ENCODE measurements around the gene SPTBN4. TPM values are rescaled to one million over a fixed set of nuclear protein-coding genes. Genes with fewer than 3 reads are reported as not detected.
A peak's percentile ranks its signal among the peaks of the same experiment; 100 is the strongest.

SPTBN4 gene
- total RNA-seq (2012; rRNA removed) = 0.22 and 0.76 TPM in 2 replicates

- Histone ChIP-seq H3K4me1 (ENCODE audit: control insufficient read depth, insufficient read depth, low read length) (peaks cover 29% of the 10 kb centered on the region), H3K4me3 (ENCODE audit: low read length) (peak within 1 kb of the TSS; percentile 67), H3K4me2 (ENCODE audit: low read length) (peak within 1 kb of the TSS; percentile 92), H3K9me3 (replicated peaks; ENCODE audit: low read length) (no peaks in the 10 kb centered on the region), H3K27me3 (ENCODE audit: control insufficient read depth, insufficient read depth, low read length) (peaks cover 8% of the 10 kb centered on the region), H3K9ac (ENCODE audit: low read depth, low read length) (no peak within 1 kb of the TSS), H3K36me3 (ENCODE audit: insufficient read depth, low read length) (no peaks in the 10 kb centered on the region)
Measured at GRCh38 chr19:40466985-40467734, at the start of gene SPTBN4. SPTBN4 (plus strand) TSS chr19:40467001; CDS start chr19:40472622, 5,621 bp downstream.

GRCh38 chr19:40417643-40417981, 49.2 kb upstream of the SPTBN4 start:
- H3K36me3 ChIP-seq (ENCODE audit: insufficient read depth, low read length) = peaks cover 7% of the 10 kb centered on the region
- H3K27me3 ChIP-seq (ENCODE audit: control insufficient read depth, insufficient read depth, low read length) = no peaks in the 10 kb centered on the region
- no peak overlapping the region for H3K4me3 ChIP-seq (ENCODE audit: low read length)
- H3K4me1 ChIP-seq (ENCODE audit: control insufficient read depth, insufficient read depth, low read length) = peaks cover 24% of the 10 kb centered on the region
- no peaks in the 10 kb centered on the region for H3K9me3 ChIP-seq (replicated peaks; ENCODE audit: low read length)
- H3K4me2 ChIP-seq (ENCODE audit: low read length) = no peak overlapping the region
- no peak overlapping the region for H3K9ac ChIP-seq (ENCODE audit: low read depth, low read length)

- Histone ChIP-seq H3K4me3 (ENCODE audit: low read length) (no peak overlapping the region), H3K9ac (ENCODE audit: low read depth, low read length) (no peak overlapping the region), H3K4me1 (ENCODE audit: control insufficient read depth, insufficient read depth, low read length) (peaks cover 28% of the 10 kb centered on the region)
Measured at GRCh38 chr19:40418040-40418439, 48.8 kb upstream of the SPTBN4 start.

GRCh38 chr19:40419066-40419612, 47.7 kb upstream of the SPTBN4 start:
- Histone ChIP-seq H3K27me3 (ENCODE audit: control insufficient read depth, insufficient read depth, low read length) (no peaks in the 10 kb centered on the region), H3K4me1 (ENCODE audit: control insufficient read depth, insufficient read depth, low read length) (peaks cover 35% of the 10 kb centered on the region), H3K9ac (ENCODE audit: low read depth, low read length) (no peak overlapping the region), H3K4me3 (ENCODE audit: low read length) (no peak overlapping the region), H3K9me3 (replicated peaks; ENCODE audit: low read length) (no peaks in the 10 kb centered on the region), H3K36me3 (ENCODE audit: insufficient read depth, low read length) (peaks cover 15% of the 10 kb centered on the region), H3K4me2 (ENCODE audit: low read length) (no peak overlapping the region)

More at GRCh38 chr19:40418040-40418439, 48.8 kb upstream of the SPTBN4 start:
- Histone ChIP-seq H3K36me3 (ENCODE audit: insufficient read depth, low read length) (peaks cover 11% of the 10 kb centered on the region), H3K27me3 (ENCODE audit: control insufficient read depth, insufficient read depth, low read length) (no peaks in the 10 kb centered on the region), H3K4me2 (ENCODE audit: low read length) (no peak overlapping the region), H3K9me3 (replicated peaks; ENCODE audit: low read length) (no peaks in the 10 kb centered on the region)

- peaks cover 15% of the 10 kb centered on the region for H3K36me3 ChIP-seq (ENCODE audit: insufficient read depth, low read length)
- no peaks in the 10 kb centered on the region for H3K9me3 ChIP-seq (replicated peaks; ENCODE audit: low read length)
- no peaks in the 10 kb centered on the region for H3K27me3 ChIP-seq (ENCODE audit: control insufficient read depth, insufficient read depth, low read length)
- H3K9ac ChIP-seq (ENCODE audit: low read depth, low read length) = no peak overlapping the region
- peaks cover 35% of the 10 kb centered on the region for H3K4me1 ChIP-seq (ENCODE audit: control insufficient read depth, insufficient read depth, low read length)
- no peak overlapping the region for H3K4me2 ChIP-seq (ENCODE audit: low read length)
- H3K4me3 ChIP-seq (ENCODE audit: low read length) = no peak overlapping the region
Measured at GRCh38 chr19:40419780-40420179, 47.0 kb upstream of the SPTBN4 start.

- peak overlapping the region; percentile 78 for H3K4me3 ChIP-seq (ENCODE audit: low read length)
- no peaks in the 10 kb centered on the region for H3K9me3 ChIP-seq (replicated peaks; ENCODE audit: low read length)
- peaks cover 35% of the 10 kb centered on the region for H3K4me1 ChIP-seq (ENCODE audit: control insufficient read depth, insufficient read depth, low read length)
- peak overlapping the region; percentile 98 for H3K9ac ChIP-seq (ENCODE audit: low read depth, low read length)
- H3K4me2 ChIP-seq (ENCODE audit: low read length) = peak overlapping the region; percentile 87
- no peaks in the 10 kb centered on the region for H3K27me3 ChIP-seq (ENCODE audit: control insufficient read depth, insufficient read depth, low read length)
- peaks cover 15% of the 10 kb centered on the region for H3K36me3 ChIP-seq (ENCODE audit: insufficient read depth, low read length)
Measured at GRCh38 chr19:40420451-40420765, 46.4 kb upstream of the SPTBN4 start.

GRCh38 chr19:40420766-40421765, 45.7 kb upstream of the SPTBN4 start:
- no peaks in the 10 kb centered on the region for H3K27me3 ChIP-seq (ENCODE audit: control insufficient read depth, insufficient read depth, low read length)
- H3K4me2 ChIP-seq (ENCODE audit: low read length) = peak overlapping the region; percentile 87
- peaks cover 15% of the 10 kb centered on the region for H3K36me3 ChIP-seq (ENCODE audit: insufficient read depth, low read length)
- H3K4me1 ChIP-seq (ENCODE audit: control insufficient read depth, insufficient read depth, low read length) = peaks cover 35% of the 10 kb centered on the region
- peak overlapping the region; percentile 78 for H3K4me3 ChIP-seq (ENCODE audit: low read length)
- H3K9me3 ChIP-seq (replicated peaks; ENCODE audit: low read length) = no peaks in the 10 kb centered on the region
- H3K9ac ChIP-seq (ENCODE audit: low read depth, low read length) = peak overlapping the region; percentile 98

GRCh38 chr19:40421993-40422747, 44.6 kb upstream of the SPTBN4 start:
- no peaks in the 10 kb centered on the region for H3K9me3 ChIP-seq (replicated peaks; ENCODE audit: low read length)
- peak overlapping the region; percentile 87 for H3K4me2 ChIP-seq (ENCODE audit: low read length)
- peaks cover 30% of the 10 kb centered on the region for H3K4me1 ChIP-seq (ENCODE audit: control insufficient read depth, insufficient read depth, low read length)
- no peaks in the 10 kb centered on the region for H3K27me3 ChIP-seq (ENCODE audit: control insufficient read depth, insufficient read depth, low read length)
- H3K9ac ChIP-seq (ENCODE audit: low read depth, low read length) = peak overlapping the region; percentile 98
- peak overlapping the region; percentile 91 for H3K4me3 ChIP-seq (ENCODE audit: low read length)
- H3K36me3 ChIP-seq (ENCODE audit: insufficient read depth, low read length) = peaks cover 15% of the 10 kb centered on the region

- Histone ChIP-seq H3K4me2 (ENCODE audit: low read length) (peak overlapping the region; percentile 87), H3K27me3 (ENCODE audit: control insufficient read depth, insufficient read depth, low read length) (no peaks in the 10 kb centered on the region), H3K36me3 (ENCODE audit: insufficient read depth, low read length) (peaks cover 15% of the 10 kb centered on the region), H3K4me1 (ENCODE audit: control insufficient read depth, insufficient read depth, low read length) (peaks cover 27% of the 10 kb centered on the region), H3K9ac (ENCODE audit: low read depth, low read length) (peak overlapping the region; percentile 98), H3K4me3 (ENCODE audit: low read length) (peak overlapping the region; percentile 91), H3K9me3 (replicated peaks; ENCODE audit: low read length) (no peaks in the 10 kb centered on the region)
Measured at GRCh38 chr19:40422748-40423566, 43.8 kb upstream of the SPTBN4 start.

GRCh38 chr19:40423938-40424337, 42.9 kb upstream of the SPTBN4 start:
- H3K27me3 ChIP-seq (ENCODE audit: control insufficient read depth, insufficient read depth, low read length) = no peaks in the 10 kb centered on the region
- peak overlapping the region; percentile 91 for H3K4me3 ChIP-seq (ENCODE audit: low read length)
- peak overlapping the region; percentile 87 for H3K4me2 ChIP-seq (ENCODE audit: low read length)
- no peaks in the 10 kb centered on the region for H3K9me3 ChIP-seq (replicated peaks; ENCODE audit: low read length)
- H3K9ac ChIP-seq (ENCODE audit: low read depth, low read length) = peak overlapping the region; percentile 98
- peaks cover 27% of the 10 kb centered on the region for H3K4me1 ChIP-seq (ENCODE audit: control insufficient read depth, insufficient read depth, low read length)
- H3K36me3 ChIP-seq (ENCODE audit: insufficient read depth, low read length) = peaks cover 15% of the 10 kb centered on the region
